Thoracic aorta (tissue), 2 donors: Measurements from ENCODE around the gene TPRG1. TPM values are rescaled to one million over a fixed set of nuclear protein-coding genes. Genes with fewer than 3 reads are reported as not detected.

ENCODE experiments used
- ATAC-seq: fragments of 150-250 bp; one replicate; pipeline ENCODE4 v1.8.0; 2017; ENCODE audit warnings: low read depth; ENCODE audit not compliant: insufficient number of reproducible peaks, low FRiP score
- DNase-seq: peaks from one replicate; pipeline ENCODE4 v3.0.0-alpha.2; 2020; ENCODE audit warnings: low spot score
- H3K27ac ChIP-seq, 2 donors: fragments of 200-600 bp; sonication (generic); 1 replicate in 1 of 2; 2 replicates in 1 of 2; pipeline ENCODE4 v1.5.1; 2016; ENCODE audit warnings: mild to moderate bottlenecking in 2 of 2, moderate library complexity in 2 of 2
- H3K27me3 ChIP-seq: fragments of 200-600 bp; sonication (generic); replicated peaks from 2 replicates; pipeline ENCODE4 v1.6.0; 2016; ENCODE audit warnings: mild to moderate bottlenecking; ENCODE audit not compliant: insufficient read depth
- H3K36me3 ChIP-seq: fragments of 200-600 bp; sonication (generic); one replicate; pipeline ENCODE4 v1.5.1; 2016
- H3K4me1 ChIP-seq, 2 donors: fragments of 200-600 bp; sonication (generic); 1 replicate in 1 of 2; 2 replicates in 1 of 2; pipeline versions ENCODE4 v1.5.1 to v1.6.0; 2016; ENCODE audit warnings: low read depth in 2 of 2, mild to moderate bottlenecking in 1 of 2; ENCODE audit not compliant: control insufficient read depth in 1 of 2
- H3K4me3 ChIP-seq: fragments of 200-600 bp; sonication (generic); 2 replicates; pipeline ENCODE4 v1.5.1; 2016; ENCODE audit warnings: mild to moderate bottlenecking
- H3K9me3 ChIP-seq: fragments of 200-600 bp; sonication (generic); 2 replicates; pipeline ENCODE4 v1.5.1; 2016
- total RNA-seq, 2 donors: library from RNA; depleted of rRNA; stranded (reverse); fragments of >200 nt; gene quantifications; one replicate each; pipeline versions ENCODE4 v1.1.0 to v1.2.3, GENCODE V29; 2016
- TF ChIP-seq, protein P1 (sequence below): fragments of 200-600 bp; sonication (generic); IDR thresholded peaks from one replicate; pipeline ENCODE4 v1.5.1; 2019; ENCODE audit warnings: antibody characterized with exemption

Gene TPRG1
- total RNA-seq, 2 donors from 2014 or later = 7.4 to 14.5 TPM

- H3K9me3 ChIP-seq = peaks cover 12% of the 10 kb centered on the region
- H3K27ac ChIP-seq = no peak overlapping the region
- H3K27me3 ChIP-seq = no peaks in the 10 kb centered on the region
- DNase-seq (no peak), ATAC-seq (no peak)
- TF ChIP-seq, protein P1, sequence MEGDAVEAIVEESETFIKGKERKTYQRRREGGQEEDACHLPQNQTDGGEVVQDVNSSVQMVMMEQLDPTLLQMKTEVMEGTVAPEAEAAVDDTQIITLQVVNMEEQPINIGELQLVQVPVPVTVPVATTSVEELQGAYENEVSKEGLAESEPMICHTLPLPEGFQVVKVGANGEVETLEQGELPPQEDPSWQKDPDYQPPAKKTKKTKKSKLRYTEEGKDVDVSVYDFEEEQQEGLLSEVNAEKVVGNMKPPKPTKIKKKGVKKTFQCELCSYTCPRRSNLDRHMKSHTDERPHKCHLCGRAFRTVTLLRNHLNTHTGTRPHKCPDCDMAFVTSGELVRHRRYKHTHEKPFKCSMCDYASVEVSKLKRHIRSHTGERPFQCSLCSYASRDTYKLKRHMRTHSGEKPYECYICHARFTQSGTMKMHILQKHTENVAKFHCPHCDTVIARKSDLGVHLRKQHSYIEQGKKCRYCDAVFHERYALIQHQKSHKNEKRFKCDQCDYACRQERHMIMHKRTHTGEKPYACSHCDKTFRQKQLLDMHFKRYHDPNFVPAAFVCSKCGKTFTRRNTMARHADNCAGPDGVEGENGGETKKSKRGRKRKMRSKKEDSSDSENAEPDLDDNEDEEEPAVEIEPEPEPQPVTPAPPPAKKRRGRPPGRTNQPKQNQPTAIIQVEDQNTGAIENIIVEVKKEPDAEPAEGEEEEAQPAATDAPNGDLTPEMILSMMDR = no peak
- no peaks in the 10 kb centered on the region for H3K36me3 ChIP-seq
- peaks cover 0 to 9% of the 10 kb centered on the region in 2 donors for H3K4me1 ChIP-seq
- no peak overlapping the region for H3K4me3 ChIP-seq
These were observed 21.0 kb downstream of the TPRG1 start for GRCh38 chr3:189192725-189193124.

GRCh38 chr3:189195302-189195701 is 23.5 kb downstream of the TPRG1 start:
- Histone ChIP-seq H3K27me3 (no peaks in the 10 kb centered on the region), H3K4me3 (no peak overlapping the region), H3K27ac (no peak overlapping the region), H3K9me3 (peaks cover 12% of the 10 kb centered on the region), H3K36me3 (no peaks in the 10 kb centered on the region), H3K4me1 (no peaks in the 10 kb centered on the region)
- no peak for ATAC-seq
- no peak for DNase-seq
- TF ChIP-seq, protein P1 = no peak

DNA sequence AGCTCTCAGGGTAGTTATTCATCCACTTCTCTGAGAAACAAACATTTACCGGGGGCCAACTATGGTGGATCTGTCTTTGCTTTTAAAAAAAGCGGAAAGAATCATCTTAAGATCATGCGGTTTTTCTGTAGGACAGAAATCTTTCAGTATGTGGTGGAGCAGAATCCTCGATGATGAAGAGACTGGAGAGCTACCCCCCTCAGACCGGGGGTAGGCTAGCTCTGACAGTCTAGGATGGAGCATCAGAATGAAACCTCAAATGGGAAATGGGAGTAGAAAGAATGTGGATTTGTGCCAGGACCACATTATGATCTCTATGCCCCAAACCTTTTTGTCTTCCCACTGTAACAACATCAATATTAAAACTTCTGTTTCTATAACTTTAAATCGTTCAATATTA is 30.3 kb downstream of the TPRG1 start:
- Histone ChIP-seq H3K27ac (no peak overlapping the region), H3K9me3 (no peaks in the 10 kb centered on the region), H3K4me1 (peaks cover 0 to 2% of the 10 kb centered on the region in 2 donors), H3K36me3 (no peaks in the 10 kb centered on the region), H3K27me3 (no peaks in the 10 kb centered on the region), H3K4me3 (no peak overlapping the region)
- DNase-seq (no peak), ATAC-seq (no peak)
- TF ChIP-seq, protein P1 = no peak

DNA sequence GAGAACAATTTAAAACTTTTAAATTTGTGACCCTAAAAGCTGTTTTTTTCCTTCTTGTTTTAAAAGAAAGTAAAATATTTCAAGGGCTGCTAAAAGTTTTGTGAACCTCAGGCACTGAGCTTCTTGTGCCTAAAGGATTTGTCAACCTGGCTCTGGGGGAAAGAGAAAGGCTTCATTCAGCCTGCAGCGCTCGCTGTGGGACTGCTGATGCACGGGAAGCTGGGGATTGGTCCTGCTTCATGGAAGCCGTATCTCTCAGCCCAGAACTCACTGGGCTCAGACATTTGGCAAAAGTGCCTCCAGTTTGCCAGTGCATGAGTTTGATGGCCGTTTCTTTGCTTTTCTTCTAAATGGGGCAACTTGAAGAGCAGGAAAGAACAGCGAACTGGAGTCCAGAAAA is 30.8 kb downstream of the TPRG1 start:
- ATAC-seq (no peak), DNase-seq (no peak)

DNA sequence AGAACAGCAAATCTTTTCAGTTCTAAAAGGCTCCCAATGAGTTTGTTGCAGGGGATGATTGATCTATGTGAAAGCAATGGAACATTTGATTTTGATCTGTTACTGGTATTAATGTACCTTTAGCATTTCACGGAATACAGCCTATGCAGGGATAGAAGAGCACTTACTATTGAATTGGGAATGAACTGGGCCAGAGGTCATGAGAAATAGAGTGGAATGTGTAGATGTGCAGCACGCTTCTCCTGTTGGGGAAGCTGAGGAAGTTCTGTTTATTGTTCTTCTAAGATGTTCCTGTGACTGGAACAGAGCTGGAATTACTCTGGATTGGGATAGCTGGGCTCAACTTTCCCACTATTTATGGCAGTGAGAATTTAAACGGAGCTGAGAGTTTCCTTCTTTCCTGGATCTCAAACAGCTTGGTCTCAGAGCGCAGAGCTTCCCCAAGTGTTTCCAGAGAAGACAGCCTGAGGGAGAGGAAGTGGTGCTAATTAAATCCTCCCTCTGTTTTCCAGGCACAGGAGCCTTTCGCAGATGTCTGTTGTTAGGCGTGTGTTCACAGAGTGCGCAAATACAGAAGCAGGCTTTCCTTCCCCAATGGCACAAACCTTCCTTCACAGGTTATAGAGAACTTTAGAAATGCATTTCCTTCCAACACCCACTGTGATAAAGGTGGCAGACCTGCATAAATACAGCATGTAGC is 32.5 kb downstream of the TPRG1 start:
- no peak overlapping the region for H3K4me3 ChIP-seq
- TF ChIP-seq, protein P1 = no peak

More for the DNA sequence above, 30.8 kb downstream of the TPRG1 start:
- Histone ChIP-seq H3K27ac (no peak overlapping the region), H3K9me3 (no peaks in the 10 kb centered on the region), H3K4me3 (no peak overlapping the region), H3K36me3 (no peaks in the 10 kb centered on the region), H3K4me1 (peaks cover 0 to 2% of the 10 kb centered on the region in 2 donors), H3K27me3 (no peaks in the 10 kb centered on the region)
- TF ChIP-seq, protein P1 = no peak

More for the DNA sequence above, 32.5 kb downstream of the TPRG1 start:
- no peak for ATAC-seq
- peaks cover 0 to 2% of the 10 kb centered on the region in 2 donors for H3K4me1 ChIP-seq
- DNase-seq = no peak
- H3K9me3 ChIP-seq = no peaks in the 10 kb centered on the region
- no peaks in the 10 kb centered on the region for H3K27me3 ChIP-seq
- H3K36me3 ChIP-seq = no peaks in the 10 kb centered on the region
- no peak overlapping the region for H3K27ac ChIP-seq
